GM12892 (cell line): Measurements from ENCODE around the gene DLG2.

Experiments used
- POLR2A ChIP-seq: IDR thresholded peaks from 2 replicates; pipeline ENCODE4 v1.6.1; 2011; ENCODE audit warnings: low read depth, low read length, control low read depth
- POLR2AphosphoS5 ChIP-seq: IDR thresholded peaks from 2 replicates; pipeline ENCODE4 v1.6.1; 2011; ENCODE audit warnings: low read depth, low read length, control low read depth
- TAF1 ChIP-seq: IDR thresholded peaks from 2 replicates; pipeline ENCODE4 v1.6.1; 2011; ENCODE audit warnings: low read depth, mild to moderate bottlenecking, control low read depth, low read length, borderline replicate concordance

DNA sequence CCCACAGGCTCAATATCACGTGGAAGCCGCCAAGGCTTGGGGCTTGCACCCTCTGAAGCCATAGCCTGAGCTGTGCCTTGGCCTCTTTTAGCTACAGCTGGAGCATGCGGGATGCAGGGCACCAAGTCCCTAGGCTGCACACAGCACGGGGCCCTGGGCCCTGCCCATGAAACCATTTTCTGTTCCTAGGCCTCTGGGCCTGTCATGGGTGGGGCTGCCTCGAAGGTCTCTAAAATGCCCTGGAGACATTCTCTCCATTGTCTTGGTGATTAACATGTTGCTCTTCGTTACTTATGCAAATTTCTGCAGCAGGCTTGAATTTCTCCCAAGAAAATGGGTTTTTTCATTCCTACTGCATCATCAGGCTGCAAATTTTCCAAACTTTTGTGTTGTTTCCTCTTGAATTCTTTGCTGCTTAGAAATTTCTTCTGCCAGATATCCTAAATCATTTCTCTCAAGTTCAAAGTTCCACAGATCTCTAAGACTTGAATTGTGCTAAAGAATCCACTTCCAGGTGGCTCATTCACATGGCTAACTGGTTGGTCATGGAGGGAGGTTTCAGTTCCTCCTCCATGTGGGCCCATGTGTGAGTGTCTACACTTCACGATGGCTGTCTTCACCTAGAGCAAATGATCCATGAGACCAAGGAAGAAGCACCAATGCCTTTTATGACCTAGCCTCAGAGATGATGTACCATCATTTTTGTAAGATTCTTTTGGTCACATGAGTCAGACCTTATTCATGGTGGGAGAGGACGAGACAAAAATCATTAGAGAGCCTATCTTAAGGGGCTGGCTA is 45.2 kb upstream of the DLG2 start:
- TF ChIP-seq POLR2A = no peak
- no peak for TF ChIP-seq POLR2AphosphoS5
- no peak for TF ChIP-seq TAF1
